ENCODE data around the gene CCDC28B. TPM values are rescaled to one million over a fixed set of nuclear protein-coding genes. Genes with fewer than 3 reads are reported as not detected.

CCDC28B gene
- total RNA-seq, 2 experiments from 2014 or later: 29.0 to 29.1 TPM

- H3K27ac Mint-ChIP-seq: no peak overlapping the region
- peaks cover 16% of the 10 kb centered on the region for H3K4me1 Mint-ChIP-seq
- no peaks in the 10 kb centered on the region for H3K27me3 Mint-ChIP-seq
- peaks cover 27% of the 10 kb centered on the region for H3K36me3 Mint-ChIP-seq
- no peak overlapping the region for H3K4me3 Mint-ChIP-seq
- H3K9me3 Mint-ChIP-seq: no peaks in the 10 kb centered on the region
- no peak for DNase-seq
Measured at GRCh38 chr1:32228771-32229170, 28.4 kb downstream of the CCDC28B start.

GRCh38 chr1:32231843-32232432 is 31.5 kb downstream of the CCDC28B start:
- Mint-ChIP-seq H3K9me3 (no peaks in the 10 kb centered on the region), H3K27me3 (no peaks in the 10 kb centered on the region), H3K4me3 (no peak overlapping the region), H3K27ac (no peak overlapping the region), H3K4me1 (peaks cover 7% of the 10 kb centered on the region), H3K36me3 (peaks cover 15% of the 10 kb centered on the region)
- DNase-seq: no peak

DNA sequence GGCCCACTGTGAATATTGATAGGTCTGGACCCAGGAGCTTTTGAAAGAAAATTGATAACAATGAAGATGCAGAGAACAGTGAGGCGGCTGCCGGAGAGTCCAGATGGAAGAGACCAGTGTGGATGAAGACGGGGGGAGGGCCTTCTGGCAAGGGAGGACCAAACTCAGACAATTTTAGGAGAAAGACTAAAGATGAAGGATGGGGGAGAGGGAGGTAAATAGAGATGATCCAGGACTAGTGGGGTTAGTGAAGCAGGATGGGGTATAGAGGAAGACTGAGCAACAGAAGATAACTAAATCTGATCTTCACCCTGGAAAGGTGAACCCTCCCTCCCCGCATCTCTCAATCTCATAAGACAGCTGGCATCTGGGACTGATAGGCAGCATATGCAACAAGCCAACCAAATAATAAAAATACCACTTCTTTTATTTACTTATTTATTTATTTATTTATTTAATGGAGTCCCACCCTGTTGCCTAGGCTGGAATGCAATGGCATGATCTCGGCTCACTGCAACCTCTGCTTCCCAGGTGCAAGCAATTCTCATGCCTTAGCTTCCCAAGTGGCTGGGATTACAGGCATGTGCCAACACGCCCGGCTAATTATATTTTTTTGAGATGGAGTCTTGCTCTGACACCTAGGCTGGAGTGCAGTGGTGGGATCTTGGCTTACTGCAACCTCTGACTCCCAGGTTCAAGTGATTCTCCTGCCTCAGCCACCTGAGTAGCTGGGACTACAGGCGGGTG is 32.3 kb downstream of the CCDC28B start:
- H3K4me3 Mint-ChIP-seq: no peak overlapping the region
- H3K36me3 Mint-ChIP-seq: peaks cover 13% of the 10 kb centered on the region

GRCh38 chr1:32234792-32235191 is 34.4 kb downstream of the CCDC28B start:
- H3K27ac Mint-ChIP-seq: no peak overlapping the region
- peaks cover 5% of the 10 kb centered on the region for H3K36me3 Mint-ChIP-seq
- H3K4me1 Mint-ChIP-seq: no peaks in the 10 kb centered on the region
- DNase-seq: no peak
- H3K27me3 Mint-ChIP-seq: no peaks in the 10 kb centered on the region
- no peak overlapping the region for H3K4me3 Mint-ChIP-seq
- H3K9me3 Mint-ChIP-seq: no peaks in the 10 kb centered on the region

More for the DNA sequence above, 32.3 kb downstream of the CCDC28B start:
- Mint-ChIP-seq H3K4me1 (peaks cover 6% of the 10 kb centered on the region), H3K9me3 (no peaks in the 10 kb centered on the region), H3K27me3 (no peaks in the 10 kb centered on the region), H3K27ac (no peak overlapping the region)
- no peak for DNase-seq

DNA sequence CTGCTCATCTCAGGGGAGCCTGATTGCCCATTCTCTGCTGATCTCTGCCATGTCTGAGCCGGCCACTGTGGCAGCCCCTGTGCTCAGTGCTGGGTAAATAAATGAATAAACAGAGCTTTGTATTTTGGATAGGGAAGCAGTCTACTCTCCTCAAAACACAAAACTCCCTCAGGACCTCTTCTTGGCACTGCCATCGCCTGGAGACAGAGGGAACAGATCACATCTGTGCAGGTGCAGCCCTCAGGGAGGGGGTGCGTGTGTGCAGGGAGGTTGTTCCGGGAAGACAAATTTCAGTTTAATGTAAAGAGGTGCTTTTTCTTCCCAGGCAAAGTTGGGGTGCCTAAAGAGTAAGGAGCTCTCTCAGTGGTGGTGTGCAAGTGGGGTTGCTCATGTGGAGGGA is 38.9 kb downstream of the CCDC28B start:
- Mint-ChIP-seq H3K27ac (no peak overlapping the region), H3K36me3 (no peaks in the 10 kb centered on the region), H3K27me3 (no peaks in the 10 kb centered on the region), H3K4me1 (peaks cover 16% of the 10 kb centered on the region), H3K4me3 (peak overlapping the region; percentile 22), H3K9me3 (no peaks in the 10 kb centered on the region)
- DNase-seq: no peak

DNA sequence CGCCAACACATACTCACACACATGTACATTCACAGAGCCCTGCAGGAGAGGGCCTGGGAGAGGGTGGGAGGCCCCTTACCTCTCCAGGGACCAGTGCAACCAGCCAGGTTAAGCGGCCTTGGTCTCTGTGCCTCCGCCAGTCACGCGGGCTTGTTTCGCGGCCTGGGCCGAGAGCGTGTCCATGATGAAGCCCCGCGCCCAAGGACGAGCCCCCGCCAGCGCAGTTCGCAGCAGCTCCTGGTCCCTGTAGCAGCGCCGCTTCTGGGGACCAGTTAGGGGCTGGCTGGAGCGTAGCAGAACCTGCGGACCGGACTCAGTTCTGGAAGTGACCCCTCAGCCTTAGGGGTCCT is 39.4 kb downstream of the CCDC28B start:
- Mint-ChIP-seq H3K27me3 (no peaks in the 10 kb centered on the region), H3K36me3 (no peaks in the 10 kb centered on the region), H3K4me1 (peaks cover 16% of the 10 kb centered on the region), H3K4me3 (peak overlapping the region; percentile 81), H3K27ac (no peak overlapping the region), H3K9me3 (no peaks in the 10 kb centered on the region)
- no peak for DNase-seq

GRCh38 chr1:32240140-32240951 is 40.0 kb downstream of the CCDC28B start:
- Mint-ChIP-seq H3K27ac (peak overlapping the region; percentile 23), H3K27me3 (no peaks in the 10 kb centered on the region), H3K4me1 (peaks cover 16% of the 10 kb centered on the region), H3K36me3 (no peaks in the 10 kb centered on the region), H3K9me3 (no peaks in the 10 kb centered on the region), H3K4me3 (peak overlapping the region; percentile 81)
- no peak for DNase-seq

DNA sequence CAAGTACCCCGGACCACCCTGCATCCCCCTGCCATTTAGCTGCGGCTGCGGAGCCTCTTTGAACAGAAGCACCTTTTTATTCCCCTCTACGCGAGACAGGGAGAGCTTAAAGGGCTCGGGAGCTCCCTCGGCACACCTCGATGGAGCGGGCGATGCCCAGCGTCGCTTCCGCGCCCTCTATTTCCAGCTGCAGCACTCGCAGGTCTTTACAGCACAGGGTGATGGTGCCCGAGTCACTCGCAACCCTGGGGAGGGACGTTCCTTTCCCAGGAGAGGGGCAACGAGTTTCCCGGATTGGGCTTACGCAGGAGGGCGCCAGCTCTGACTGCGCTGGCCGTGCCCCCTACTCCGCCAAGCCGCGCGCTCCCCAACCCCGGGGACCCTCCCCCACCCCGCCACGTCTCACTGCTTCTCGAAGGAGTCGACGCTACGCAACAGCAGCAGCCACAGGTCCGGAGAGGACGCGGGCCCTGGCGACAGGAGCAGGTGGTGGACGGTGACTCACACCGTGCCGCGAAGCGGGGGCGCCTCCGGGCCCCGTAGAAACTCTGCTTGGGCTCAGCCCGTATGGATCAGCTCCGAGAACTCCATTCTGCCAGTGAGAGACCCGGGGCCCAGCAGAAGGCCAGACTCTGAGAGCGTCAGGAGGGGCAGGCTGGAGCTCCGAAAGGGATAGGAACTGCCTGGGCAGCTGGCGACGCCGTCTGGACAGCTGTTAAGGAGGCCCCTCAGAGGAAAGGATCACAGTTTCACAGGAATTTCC is 40.8 kb downstream of the CCDC28B start:
- Mint-ChIP-seq H3K36me3 (no peaks in the 10 kb centered on the region), H3K27me3 (no peaks in the 10 kb centered on the region), H3K4me1 (peaks cover 16% of the 10 kb centered on the region), H3K4me3 (peak overlapping the region; percentile 81), H3K9me3 (no peaks in the 10 kb centered on the region), H3K27ac (peak overlapping the region; percentile 67)
- DNase-seq: no peak

DNA sequence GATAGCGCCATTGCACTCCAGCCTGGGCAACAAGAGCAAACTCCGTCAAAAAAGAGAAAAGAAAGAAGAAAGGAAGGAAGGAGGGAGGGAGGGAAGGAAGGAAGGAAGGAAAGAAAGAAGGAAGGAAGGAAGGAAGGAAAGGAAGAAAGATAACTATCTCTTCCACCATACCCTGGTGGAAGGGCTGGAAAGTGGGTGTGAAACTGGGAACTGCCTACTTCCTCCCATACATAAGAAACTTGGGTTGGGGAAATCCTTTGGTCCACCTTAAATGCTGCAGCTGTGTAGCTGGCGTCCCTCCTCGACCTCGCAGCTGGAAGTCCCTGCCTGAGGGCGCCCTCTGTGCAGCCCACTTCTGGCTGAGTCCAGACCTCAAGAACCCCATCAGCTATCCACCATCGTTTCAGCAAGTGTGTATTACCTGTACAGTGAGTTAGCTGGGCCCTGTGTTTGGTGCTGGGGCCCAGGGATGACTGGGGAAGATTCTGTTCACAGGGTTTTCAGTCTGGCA is 42.0 kb downstream of the CCDC28B start:
- no peak overlapping the region for H3K4me3 Mint-ChIP-seq
- H3K36me3 Mint-ChIP-seq: no peaks in the 10 kb centered on the region
- H3K27ac Mint-ChIP-seq: peak overlapping the region; percentile 16
- H3K27me3 Mint-ChIP-seq: no peaks in the 10 kb centered on the region
- peaks cover 27% of the 10 kb centered on the region for H3K4me1 Mint-ChIP-seq
- no peak for DNase-seq
- H3K9me3 Mint-ChIP-seq: no peaks in the 10 kb centered on the region

GRCh38 chr1:32246888-32247273 is 46.5 kb downstream of the CCDC28B start, which contains the start of gene FAM167B:
Gene FAM167B (plus strand): TSS chr1:32247222. CDS start chr1:32247422, 200 bp downstream.
- H3K27ac Mint-ChIP-seq: peak within 1 kb of the TSS; percentile 92
- H3K36me3 Mint-ChIP-seq: peaks cover 8% of the 10 kb centered on the region
- peaks cover 50% of the 10 kb centered on the region for H3K4me1 Mint-ChIP-seq
- peak within 1 kb of the TSS; percentile 36 for H3K4me3 Mint-ChIP-seq
- no peaks in the 10 kb centered on the region for H3K27me3 Mint-ChIP-seq
- no peaks in the 10 kb centered on the region for H3K9me3 Mint-ChIP-seq
- DNase-seq: no peak

DNA sequence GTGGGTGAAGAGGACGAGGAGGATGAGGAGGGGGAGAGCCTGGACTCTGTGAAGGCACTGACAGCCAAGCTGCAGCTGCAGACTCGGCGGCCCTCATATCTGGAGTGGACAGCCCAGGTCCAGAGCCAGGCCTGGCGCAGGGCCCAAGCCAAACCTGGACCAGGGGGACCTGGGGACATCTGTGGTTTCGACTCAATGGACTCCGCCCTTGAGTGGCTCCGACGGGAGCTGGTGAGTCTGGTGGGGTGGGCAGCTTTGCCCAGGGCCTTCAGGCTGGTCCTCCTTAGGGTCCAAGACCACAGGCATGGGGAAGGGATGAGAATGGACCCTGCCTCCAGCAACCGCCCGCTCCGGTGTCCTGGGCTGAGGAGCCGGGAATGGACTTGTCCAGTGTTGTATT is 47.1 kb downstream of the CCDC28B start:
- H3K27ac Mint-ChIP-seq: peak overlapping the region; percentile 92
- no peak for DNase-seq
- no peak overlapping the region for H3K4me3 Mint-ChIP-seq
- H3K9me3 Mint-ChIP-seq: no peaks in the 10 kb centered on the region
- peaks cover 14% of the 10 kb centered on the region for H3K36me3 Mint-ChIP-seq
- peaks cover 47% of the 10 kb centered on the region for H3K4me1 Mint-ChIP-seq
- no peaks in the 10 kb centered on the region for H3K27me3 Mint-ChIP-seq

- H3K36me3 Mint-ChIP-seq: peaks cover 22% of the 10 kb centered on the region
- peak overlapping the region; percentile 92 for H3K27ac Mint-ChIP-seq
- peak; percentile 84 for DNase-seq
- H3K9me3 Mint-ChIP-seq: no peaks in the 10 kb centered on the region
- H3K27me3 Mint-ChIP-seq: no peaks in the 10 kb centered on the region
- H3K4me3 Mint-ChIP-seq: peak overlapping the region; percentile 38
- H3K4me1 Mint-ChIP-seq: peaks cover 48% of the 10 kb centered on the region
Measured at GRCh38 chr1:32247983-32248889, 47.8 kb downstream of the CCDC28B start.

DNA sequence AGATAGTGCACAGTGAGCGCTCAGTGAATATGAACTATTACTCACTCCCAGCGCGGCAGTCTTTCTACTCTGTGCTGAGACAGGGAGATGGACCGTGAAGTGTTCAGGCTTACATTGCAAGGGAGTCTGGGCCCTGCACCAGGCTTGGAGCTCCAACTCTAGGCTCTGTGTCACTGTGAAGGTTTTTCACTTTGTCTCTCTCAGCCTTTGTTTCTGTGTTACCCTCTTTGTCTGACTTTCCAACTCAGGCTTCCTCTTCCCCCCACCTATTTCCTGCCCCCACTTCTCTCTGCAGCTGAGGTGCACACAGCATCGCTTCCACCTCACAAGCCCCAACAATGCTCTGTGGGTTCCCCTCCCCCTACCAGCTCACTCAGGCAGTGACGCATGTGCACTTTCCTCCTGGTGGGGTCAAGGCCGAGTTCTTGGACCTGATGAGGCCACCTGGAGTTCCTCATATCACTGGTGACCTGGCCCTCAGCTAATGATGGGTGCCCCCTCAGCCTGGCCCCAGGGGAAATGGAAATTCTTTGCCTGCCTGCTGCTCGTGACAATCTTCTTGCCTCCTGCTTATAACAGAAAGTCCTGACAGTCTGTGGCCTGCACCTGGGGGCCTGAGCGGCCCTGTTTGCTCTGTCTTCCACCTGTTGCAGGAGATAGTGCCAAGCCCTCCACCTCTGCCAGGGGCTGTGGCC is 49.6 kb downstream of the CCDC28B start:
- peak overlapping the region; percentile 92 for H3K27ac Mint-ChIP-seq
- peak overlapping the region; percentile 97 for H3K4me3 Mint-ChIP-seq
- H3K27me3 Mint-ChIP-seq: no peaks in the 10 kb centered on the region
- peaks cover 35% of the 10 kb centered on the region for H3K36me3 Mint-ChIP-seq
- H3K9me3 Mint-ChIP-seq: no peaks in the 10 kb centered on the region
- peak; percentile 82 for DNase-seq
- peaks cover 56% of the 10 kb centered on the region for H3K4me1 Mint-ChIP-seq
